ENCODE data around the gene BMPER.

Gene BMPER

DNA sequence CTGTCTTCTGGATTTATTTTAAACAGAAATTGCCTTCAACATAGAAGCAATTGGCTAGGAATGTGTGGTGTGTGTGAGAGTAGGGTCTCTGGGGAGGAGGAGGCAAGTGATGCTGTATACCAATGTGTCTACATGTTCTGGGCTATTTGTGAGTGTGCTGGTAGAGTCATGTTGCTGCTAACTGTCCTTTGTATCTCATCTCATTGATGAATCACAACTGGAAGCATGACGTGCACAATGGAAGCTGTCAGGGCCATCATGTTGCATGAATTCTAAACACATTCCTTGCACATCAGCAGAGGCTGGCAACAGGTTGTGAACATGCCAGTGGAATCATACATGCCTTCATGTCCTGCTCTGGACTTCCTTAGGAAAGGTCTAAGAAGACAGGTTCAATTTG lies 199.7 kb downstream of the BMPER start:
- Histone ChIP-seq H3K27ac (ENCODE audit: low read depth in 2 of 2, low read length in 2 of 2) (no peak overlapping the region), H3K9ac (ENCODE audit: low read depth in 1 of 2, low read length in 2 of 2) (no peak overlapping the region), H3K4me3 (ENCODE audit: low read length in 2 of 2) (no peak overlapping the region), H3K4me1 (ENCODE audit: control insufficient read depth in 2 of 2, insufficient read depth in 2 of 2, low read length in 2 of 2) (no peaks in the 10 kb centered on the region), H3K36me3 (ENCODE audit: control insufficient read depth in 2 of 2, insufficient read depth in 2 of 2, low read length in 2 of 2) (no peaks in the 10 kb centered on the region), H3K27me3 (ENCODE audit: control insufficient read depth in 2 of 2, insufficient read depth in 2 of 2, low read length in 2 of 2) (no peaks in the 10 kb centered on the region), H3K9me3 (ENCODE audit: control insufficient read depth in 2 of 2, low read length in 2 of 2) (no peaks in the 10 kb centered on the region)

DNA sequence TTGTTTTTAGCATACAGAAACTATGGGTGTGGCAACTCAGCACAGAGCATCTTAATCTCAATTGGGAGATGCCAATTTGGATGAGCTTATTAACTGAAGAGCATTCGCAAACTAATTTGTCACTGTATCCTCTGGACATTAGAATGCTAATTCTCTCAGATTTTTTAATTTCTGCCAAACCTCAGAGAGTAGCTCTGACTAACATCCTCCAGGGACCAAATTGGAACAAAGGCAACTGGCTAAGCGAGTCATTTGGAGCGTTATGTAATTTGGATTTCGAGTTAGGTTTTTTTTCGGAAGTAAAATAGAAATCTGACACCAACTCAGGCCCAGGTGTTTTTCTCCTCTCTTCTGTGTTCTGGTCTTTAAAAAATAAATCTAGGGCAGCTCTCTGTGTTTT lies 201.9 kb downstream of the BMPER start:
- Histone ChIP-seq H3K9ac (ENCODE audit: low read depth in 1 of 2, low read length in 2 of 2) (no peak overlapping the region), H3K4me1 (ENCODE audit: control insufficient read depth in 2 of 2, insufficient read depth in 2 of 2, low read length in 2 of 2) (no peaks in the 10 kb centered on the region), H3K36me3 (ENCODE audit: control insufficient read depth in 2 of 2, insufficient read depth in 2 of 2, low read length in 2 of 2) (no peaks in the 10 kb centered on the region), H3K27ac (ENCODE audit: low read depth in 2 of 2, low read length in 2 of 2) (no peak overlapping the region), H3K4me3 (ENCODE audit: low read length in 2 of 2) (no peak overlapping the region), H3K9me3 (ENCODE audit: control insufficient read depth in 2 of 2, low read length in 2 of 2) (no peaks in the 10 kb centered on the region), H3K27me3 (ENCODE audit: control insufficient read depth in 2 of 2, insufficient read depth in 2 of 2, low read length in 2 of 2) (no peaks in the 10 kb centered on the region)

DNA sequence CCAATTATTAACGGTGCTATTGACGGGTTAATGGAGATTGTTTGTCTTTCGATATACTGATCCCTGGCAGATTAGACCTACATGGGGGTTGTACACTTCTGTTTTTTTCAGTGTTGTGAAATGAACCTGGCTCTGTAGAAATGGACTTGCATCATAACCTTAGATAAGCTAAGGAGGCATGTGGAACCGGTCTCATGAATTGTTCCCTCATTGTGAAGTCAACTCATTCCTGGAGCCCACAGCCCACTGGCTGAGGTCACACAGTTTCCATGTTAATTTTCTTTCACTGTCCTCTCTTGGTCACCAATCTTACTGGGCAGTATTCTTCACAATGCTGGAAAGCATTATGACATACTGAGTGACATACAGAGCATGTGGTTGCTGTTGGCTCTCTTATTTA lies 202.8 kb downstream of the BMPER start:
- Histone ChIP-seq H3K4me3 (ENCODE audit: low read length in 2 of 2) (no peak overlapping the region), H3K9me3 (ENCODE audit: control insufficient read depth in 2 of 2, low read length in 2 of 2) (no peaks in the 10 kb centered on the region), H3K27ac (ENCODE audit: low read depth in 2 of 2, low read length in 2 of 2) (no peak overlapping the region), H3K36me3 (ENCODE audit: control insufficient read depth in 2 of 2, insufficient read depth in 2 of 2, low read length in 2 of 2) (no peaks in the 10 kb centered on the region), H3K27me3 (ENCODE audit: control insufficient read depth in 2 of 2, insufficient read depth in 2 of 2, low read length in 2 of 2) (no peaks in the 10 kb centered on the region), H3K4me1 (ENCODE audit: control insufficient read depth in 2 of 2, insufficient read depth in 2 of 2, low read length in 2 of 2) (no peaks in the 10 kb centered on the region), H3K9ac (ENCODE audit: low read depth in 1 of 2, low read length in 2 of 2) (no peak overlapping the region)

DNA sequence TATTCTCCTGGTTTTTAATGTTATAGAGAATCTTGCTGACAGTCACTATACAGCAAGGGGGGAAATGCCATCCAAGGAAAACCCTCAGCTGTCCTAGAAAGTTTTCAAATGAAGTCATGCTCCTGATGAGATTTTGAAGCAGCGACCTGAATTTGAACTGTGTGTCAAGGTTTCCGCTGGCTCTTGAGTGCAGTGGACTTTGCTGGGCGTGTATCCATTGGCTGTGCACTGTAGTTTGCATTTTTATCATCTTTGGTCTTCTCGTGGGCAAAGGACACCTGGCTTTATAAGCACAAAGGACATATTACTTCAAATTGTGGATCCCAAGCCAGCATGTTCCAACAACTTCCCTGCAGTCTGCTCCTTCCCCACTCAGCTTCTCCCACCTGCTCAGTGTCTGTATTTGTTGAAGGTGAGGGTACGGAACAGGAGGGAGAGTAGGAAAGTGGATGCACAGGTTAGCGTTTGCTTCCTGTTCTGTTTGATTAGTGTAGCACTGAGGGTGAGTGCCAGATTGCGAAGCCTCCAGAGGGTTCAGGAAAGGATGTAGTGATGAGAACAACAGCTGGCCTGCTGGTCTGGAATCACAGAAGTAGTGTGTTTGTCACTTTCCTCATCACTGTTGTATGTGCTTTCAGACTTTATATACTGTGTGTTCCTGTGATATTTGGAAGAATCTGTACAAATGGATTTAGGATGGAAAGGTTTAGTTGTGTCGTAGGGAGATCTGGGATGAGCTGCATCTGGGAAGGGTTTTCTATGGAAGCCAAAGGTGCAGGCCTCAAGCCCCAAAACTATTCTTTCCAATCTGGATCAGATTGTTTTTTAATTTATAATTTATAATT lies 204.8 kb downstream of the BMPER start:
- Histone ChIP-seq H3K4me3 (ENCODE audit: low read length in 2 of 2) (no peak overlapping the region), H3K27ac (ENCODE audit: low read depth in 2 of 2, low read length in 2 of 2) (no peak overlapping the region), H3K9ac (ENCODE audit: low read depth in 1 of 2, low read length in 2 of 2) (no peak overlapping the region), H3K9me3 (ENCODE audit: control insufficient read depth in 2 of 2, low read length in 2 of 2) (no peaks in the 10 kb centered on the region), H3K27me3 (ENCODE audit: control insufficient read depth in 2 of 2, insufficient read depth in 2 of 2, low read length in 2 of 2) (no peaks in the 10 kb centered on the region), H3K36me3 (ENCODE audit: control insufficient read depth in 2 of 2, insufficient read depth in 2 of 2, low read length in 2 of 2) (no peaks in the 10 kb centered on the region), H3K4me1 (ENCODE audit: control insufficient read depth in 2 of 2, insufficient read depth in 2 of 2, low read length in 2 of 2) (no peaks in the 10 kb centered on the region)

DNA sequence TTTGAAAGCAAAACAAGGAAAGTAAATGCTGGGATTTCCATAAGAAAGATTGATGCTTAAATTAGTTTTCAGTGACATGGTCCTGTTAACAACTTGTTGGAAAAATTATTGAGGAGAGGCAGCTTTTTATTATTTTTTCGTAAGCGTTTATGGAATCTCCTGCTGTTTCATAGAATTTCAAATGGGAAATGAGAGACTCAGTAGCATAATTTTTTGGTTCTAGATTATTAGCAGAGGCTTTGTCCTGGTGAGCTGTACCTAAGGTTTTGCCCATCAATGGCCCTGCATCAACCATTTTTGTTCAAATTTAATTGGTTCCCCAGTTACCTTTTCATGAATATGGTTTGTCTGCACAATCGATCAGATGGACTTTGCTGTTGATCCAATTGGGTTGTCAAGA lies 205.7 kb downstream of the BMPER start:
- Histone ChIP-seq H3K9me3 (ENCODE audit: control insufficient read depth in 2 of 2, low read length in 2 of 2) (no peaks in the 10 kb centered on the region), H3K27me3 (ENCODE audit: control insufficient read depth in 2 of 2, insufficient read depth in 2 of 2, low read length in 2 of 2) (no peaks in the 10 kb centered on the region), H3K27ac (ENCODE audit: low read depth in 2 of 2, low read length in 2 of 2) (no peak overlapping the region), H3K4me3 (ENCODE audit: low read length in 2 of 2) (no peak overlapping the region), H3K4me1 (ENCODE audit: control insufficient read depth in 2 of 2, insufficient read depth in 2 of 2, low read length in 2 of 2) (no peaks in the 10 kb centered on the region), H3K9ac (ENCODE audit: low read depth in 1 of 2, low read length in 2 of 2) (no peak overlapping the region), H3K36me3 (ENCODE audit: control insufficient read depth in 2 of 2, insufficient read depth in 2 of 2, low read length in 2 of 2) (no peaks in the 10 kb centered on the region)

DNA sequence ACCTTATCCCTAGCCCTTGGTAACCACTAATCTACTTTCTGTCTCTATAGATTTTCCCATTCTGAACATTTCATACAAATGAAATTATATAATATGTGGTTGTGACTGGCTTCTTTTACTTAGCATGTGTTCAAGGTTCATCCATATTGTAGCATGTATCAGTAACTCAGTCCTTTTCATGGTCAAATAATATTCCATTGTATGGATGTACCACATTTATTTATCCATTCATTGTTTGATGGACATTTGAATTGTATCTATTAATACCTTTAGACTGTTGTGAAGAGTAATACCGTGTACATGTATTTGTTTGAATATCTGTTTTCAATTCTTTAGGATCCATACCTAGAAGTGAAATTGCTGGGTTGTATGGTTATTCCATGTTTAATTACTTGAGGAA lies 210.2 kb downstream of the BMPER start:
- no peaks in the 10 kb centered on the region for H3K36me3 ChIP-seq (ENCODE audit: control insufficient read depth in 2 of 2, insufficient read depth in 2 of 2, low read length in 2 of 2)
- H3K27ac ChIP-seq (ENCODE audit: low read depth in 2 of 2, low read length in 2 of 2), result no peak overlapping the region
- no peaks in the 10 kb centered on the region for H3K27me3 ChIP-seq (ENCODE audit: control insufficient read depth in 2 of 2, insufficient read depth in 2 of 2, low read length in 2 of 2)
- no peaks in the 10 kb centered on the region for H3K4me1 ChIP-seq (ENCODE audit: control insufficient read depth in 2 of 2, insufficient read depth in 2 of 2, low read length in 2 of 2)
- H3K9ac ChIP-seq (ENCODE audit: low read depth in 1 of 2, low read length in 2 of 2), result no peak overlapping the region
- H3K4me3 ChIP-seq (ENCODE audit: low read length in 2 of 2), result no peak overlapping the region
- H3K9me3 ChIP-seq (ENCODE audit: control insufficient read depth in 2 of 2, low read length in 2 of 2), result no peaks in the 10 kb centered on the region

DNA sequence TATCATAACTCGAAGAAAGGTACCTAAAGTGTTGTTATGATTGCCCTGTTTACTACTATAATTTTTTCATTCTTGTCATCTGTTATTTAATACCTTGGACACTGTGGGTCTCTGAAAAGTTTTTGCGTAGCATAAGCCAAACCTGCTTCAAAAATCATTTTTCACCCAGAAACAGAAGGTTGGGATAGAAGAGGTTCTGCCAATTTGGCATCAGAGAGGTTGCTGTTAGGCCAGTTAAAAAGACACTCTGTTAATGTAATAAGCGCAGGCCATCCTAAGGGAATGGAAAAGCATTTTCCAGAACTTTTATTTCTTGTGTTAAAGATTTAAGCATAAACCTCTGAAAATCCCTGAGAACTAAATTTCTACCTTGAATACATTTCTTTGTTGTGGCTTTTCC lies 212.2 kb downstream of the BMPER start:
- Histone ChIP-seq H3K4me1 (ENCODE audit: control insufficient read depth in 2 of 2, insufficient read depth in 2 of 2, low read length in 2 of 2) (no peaks in the 10 kb centered on the region), H3K9ac (ENCODE audit: low read depth in 1 of 2, low read length in 2 of 2) (no peak overlapping the region), H3K27ac (ENCODE audit: low read depth in 2 of 2, low read length in 2 of 2) (no peak overlapping the region), H3K36me3 (ENCODE audit: control insufficient read depth in 2 of 2, insufficient read depth in 2 of 2, low read length in 2 of 2) (no peaks in the 10 kb centered on the region), H3K4me3 (ENCODE audit: low read length in 2 of 2) (no peak overlapping the region), H3K9me3 (ENCODE audit: control insufficient read depth in 2 of 2, low read length in 2 of 2) (no peaks in the 10 kb centered on the region), H3K27me3 (ENCODE audit: control insufficient read depth in 2 of 2, insufficient read depth in 2 of 2, low read length in 2 of 2) (no peaks in the 10 kb centered on the region)

DNA sequence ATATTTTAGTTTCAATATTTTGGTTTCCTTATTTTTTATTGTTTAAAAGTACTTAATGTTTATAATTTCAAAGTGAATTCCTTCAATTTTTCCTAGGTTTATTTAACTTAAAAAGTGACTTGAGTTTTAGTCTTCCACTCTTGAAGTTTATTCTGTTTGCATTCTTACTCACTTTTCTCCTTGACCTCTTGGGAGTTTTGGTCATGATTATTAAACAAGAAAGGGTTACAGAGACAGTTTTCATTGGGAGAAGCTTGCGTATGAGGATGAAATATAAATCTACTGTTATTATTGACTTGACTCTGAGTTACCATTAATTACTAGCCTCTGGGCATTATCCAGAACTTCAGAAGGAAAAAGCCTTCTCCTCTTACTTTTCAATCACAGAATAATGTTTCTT lies 216.0 kb downstream of the BMPER start:
- H3K36me3 ChIP-seq (ENCODE audit: control insufficient read depth in 2 of 2, insufficient read depth in 2 of 2, low read length in 2 of 2), result no peaks in the 10 kb centered on the region
- no peaks in the 10 kb centered on the region for H3K27me3 ChIP-seq (ENCODE audit: control insufficient read depth in 2 of 2, insufficient read depth in 2 of 2, low read length in 2 of 2)
- no peak overlapping the region for H3K27ac ChIP-seq (ENCODE audit: low read depth in 2 of 2, low read length in 2 of 2)
- H3K4me1 ChIP-seq (ENCODE audit: control insufficient read depth in 2 of 2, insufficient read depth in 2 of 2, low read length in 2 of 2), result no peaks in the 10 kb centered on the region
- no peak overlapping the region for H3K9ac ChIP-seq (ENCODE audit: low read depth in 1 of 2, low read length in 2 of 2)
- peaks cover 2 to 3% of the 10 kb centered on the region in 2 donors for H3K9me3 ChIP-seq (ENCODE audit: control insufficient read depth in 2 of 2, low read length in 2 of 2)
- no peak overlapping the region for H3K4me3 ChIP-seq (ENCODE audit: low read length in 2 of 2)

DNA sequence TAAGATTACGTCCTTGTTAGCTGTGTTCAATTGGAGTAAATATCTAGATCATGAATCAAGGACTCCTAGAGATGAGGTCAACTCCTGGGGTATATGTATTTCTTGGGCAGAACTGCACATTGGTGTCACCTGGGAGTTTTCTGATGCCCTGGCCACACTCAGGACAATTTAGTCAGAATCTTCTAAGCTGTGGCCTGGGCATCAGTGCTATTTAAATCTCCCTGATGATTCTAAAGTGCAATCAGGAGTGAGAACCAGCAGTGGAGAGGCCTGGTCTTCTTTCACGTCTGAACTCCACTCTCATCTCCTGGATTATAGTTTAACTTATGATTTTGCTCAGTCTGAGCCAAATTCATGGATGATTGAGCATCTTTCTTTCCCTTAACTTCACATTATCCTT lies 218.0 kb downstream of the BMPER start:
- Histone ChIP-seq H3K27ac (ENCODE audit: low read depth in 2 of 2, low read length in 2 of 2) (no peak overlapping the region), H3K9me3 (ENCODE audit: control insufficient read depth in 2 of 2, low read length in 2 of 2) (peaks cover 2 to 3% of the 10 kb centered on the region in 2 donors), H3K9ac (ENCODE audit: low read depth in 1 of 2, low read length in 2 of 2) (no peak overlapping the region), H3K36me3 (ENCODE audit: control insufficient read depth in 2 of 2, insufficient read depth in 2 of 2, low read length in 2 of 2) (no peaks in the 10 kb centered on the region), H3K4me1 (ENCODE audit: control insufficient read depth in 2 of 2, insufficient read depth in 2 of 2, low read length in 2 of 2) (no peaks in the 10 kb centered on the region), H3K4me3 (ENCODE audit: low read length in 2 of 2) (no peak overlapping the region), H3K27me3 (ENCODE audit: control insufficient read depth in 2 of 2, insufficient read depth in 2 of 2, low read length in 2 of 2) (no peaks in the 10 kb centered on the region)

DNA sequence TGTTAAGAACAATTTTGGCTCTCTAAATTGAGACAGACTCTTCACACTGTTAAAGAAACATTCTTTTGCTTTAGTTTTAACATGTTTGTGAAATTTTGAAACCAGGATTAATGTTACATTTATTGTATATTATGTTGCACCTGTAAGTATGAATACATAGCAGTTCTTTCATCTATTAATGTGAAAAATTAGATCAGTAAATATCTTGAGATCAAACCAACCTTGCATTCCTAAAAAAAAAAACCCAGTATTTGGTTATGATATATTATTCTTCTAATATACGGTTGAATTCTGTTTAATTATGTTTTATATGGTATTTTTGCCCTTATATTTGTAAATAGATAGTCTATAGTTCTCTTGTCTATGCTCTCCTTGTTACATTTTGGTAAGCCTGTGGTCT lies 219.4 kb downstream of the BMPER start:
- H3K4me3 ChIP-seq (ENCODE audit: low read length in 2 of 2), result no peak overlapping the region
- no peaks in the 10 kb centered on the region for H3K27me3 ChIP-seq (ENCODE audit: control insufficient read depth in 2 of 2, insufficient read depth in 2 of 2, low read length in 2 of 2)
- H3K27ac ChIP-seq (ENCODE audit: low read depth in 2 of 2, low read length in 2 of 2), result no peak overlapping the region
- H3K4me1 ChIP-seq (ENCODE audit: control insufficient read depth in 2 of 2, insufficient read depth in 2 of 2, low read length in 2 of 2), result no peaks in the 10 kb centered on the region
- no peak overlapping the region for H3K9ac ChIP-seq (ENCODE audit: low read depth in 1 of 2, low read length in 2 of 2)
- no peaks in the 10 kb centered on the region for H3K36me3 ChIP-seq (ENCODE audit: control insufficient read depth in 2 of 2, insufficient read depth in 2 of 2, low read length in 2 of 2)
- H3K9me3 ChIP-seq (ENCODE audit: control insufficient read depth in 2 of 2, low read length in 2 of 2), result peaks cover 2 to 3% of the 10 kb centered on the region in 2 donors
